SK-N-SH (cell line): ENCODE results near the gene MAP3K8.

Source experiments
- CHD2 ChIP-seq: fragments of 150-350 bp; IDR thresholded peaks from 2 replicates; pipeline ENCODE4 v1.6.1; 2018; ENCODE audit warnings: low read length; ENCODE audit not compliant: partially characterized antibody
- CTCF ChIP-seq: fragments of 200-600 bp; sonication (generic); IDR thresholded peaks from 2 replicates; pipeline ENCODE4 v1.6.1; 2017; ENCODE audit warnings: antibody characterized with exemption, mild to moderate bottlenecking, moderate library complexity
- EP300 ChIP-seq, 2 experiments: IDR thresholded peaks; 2 replicates each; pipeline versions ENCODE4 v1.4.0 to v1.6.1; 2012; ENCODE audit warnings: borderline replicate concordance in 1 of 2, low read depth in 1 of 2, low read length in 1 of 2
- NRF1 ChIP-seq: IDR thresholded peaks from 2 replicates; pipeline ENCODE4 v1.6.1; 2012; ENCODE audit warnings: low read depth, mild to moderate bottlenecking, low read length
- RCOR1 ChIP-seq: fragments of 150-350 bp; IDR thresholded peaks from 2 replicates; pipeline ENCODE4 v1.6.1; 2017; ENCODE audit warnings: antibody characterized with exemption, low read length
- REST ChIP-seq: IDR thresholded peaks from 2 replicates; pipeline ENCODE4 v1.6.1; 2012; ENCODE audit warnings: mild to moderate bottlenecking, low read depth, low read length, moderate library complexity
- TAF1 ChIP-seq: IDR thresholded peaks from 2 replicates; pipeline ENCODE4 v1.6.1; 2012; ENCODE audit warnings: low read depth, mild to moderate bottlenecking, low read length, moderate library complexity, borderline replicate concordance
- TEAD4 ChIP-seq: IDR thresholded peaks from 2 replicates; pipeline ENCODE4 v1.4.0; 2012; ENCODE audit warnings: mild to moderate bottlenecking, borderline replicate concordance; ENCODE audit not compliant: insufficient read depth
- YY1 ChIP-seq: IDR thresholded peaks from 2 replicates; pipeline ENCODE4 v1.4.0; 2012; ENCODE audit warnings: low read depth, mild to moderate bottlenecking
- ZBTB33 ChIP-seq: IDR thresholded peaks from 2 replicates; pipeline ENCODE4 v1.4.0; 2012; ENCODE audit warnings: low read depth, borderline replicate concordance

- TF ChIP-seq CTCF (no peak), RCOR1 (no peak), TAF1 (no peak), TEAD4 (no peak), REST (no peak), YY1 (no peak), EP300 (IDR thresholded peaks at IDR 0.05; ENCODE audit: borderline replicate concordance in 1 of 2, low read depth in 1 of 2, low read length in 1 of 2) (no peak), CHD2 (no peak), ZBTB33 (no peak), NRF1 (no peak)
Measured at GRCh38 chr10:30430544-30431298, 3.3 kb upstream of the MAP3K8 start.
